ENCODE results near the gene SP3. TPM values are rescaled to one million over a fixed set of nuclear protein-coding genes. Genes with fewer than 3 reads are reported as not detected.
"Not testable (repeated sequence)": the region's sequence is repeated elsewhere in the genome, so short reads cannot be mapped to it uniquely, and the experiment has no call there.

Gene SP3
- total RNA-seq, 1 donor, result 129 TPM

- H3K4me3 ChIP-seq (ENCODE audit: low read depth, low read length), result no peak overlapping the region
- TF ChIP-seq CTCF (IDR thresholded peaks at IDR 0.05; ENCODE audit: insufficient read depth, low read depth, low read length), result no peak
- no peak for DNase-seq (ENCODE audit: low read depth)
These were observed 73.7 kb downstream of the SP3 start for GRCh38 chr2:173891315-173892037.

GRCh38 chr2:173889464-173889863, 75.7 kb downstream of the SP3 start:
- DNase-seq (ENCODE audit: low read depth); H3K4me3 ChIP-seq (ENCODE audit: low read depth, low read length): not testable (repeated sequence)

- no peak for DNase-seq (ENCODE audit: low read depth)
- no peak overlapping the region for H3K4me3 ChIP-seq (ENCODE audit: low read depth, low read length)
These were observed 78.6 kb downstream of the SP3 start for GRCh38 chr2:173886613-173887012.

GRCh38 chr2:173884025-173884802, 81.0 kb downstream of the SP3 start:
- no peak overlapping the region for H3K4me3 ChIP-seq (ENCODE audit: low read depth, low read length)
- TF ChIP-seq CTCF (IDR thresholded peaks at IDR 0.05; ENCODE audit: insufficient read depth, low read depth, low read length), result peak; percentile 71
- peak; percentile 59 for DNase-seq (ENCODE audit: low read depth)

More at GRCh38 chr2:173886613-173887012, 78.6 kb downstream of the SP3 start:
- no peak for TF ChIP-seq CTCF (IDR thresholded peaks at IDR 0.05; ENCODE audit: insufficient read depth, low read depth, low read length)

GRCh38 chr2:173881886-173882285, 83.3 kb downstream of the SP3 start:
- no peak for TF ChIP-seq CTCF (IDR thresholded peaks at IDR 0.05; ENCODE audit: insufficient read depth, low read depth, low read length)
- no peak overlapping the region for H3K4me3 ChIP-seq (ENCODE audit: low read depth, low read length)
- no peak for DNase-seq (ENCODE audit: low read depth)

- no peak for TF ChIP-seq CTCF (IDR thresholded peaks at IDR 0.05; ENCODE audit: insufficient read depth, low read depth, low read length)
- H3K4me3 ChIP-seq (ENCODE audit: low read depth, low read length), result no peak overlapping the region
- peak; percentile 48 for DNase-seq (ENCODE audit: low read depth)
These were observed 83.7 kb downstream of the SP3 start for GRCh38 chr2:173881461-173881860.

GRCh38 chr2:173880561-173880960, 84.6 kb downstream of the SP3 start:
- H3K4me3 ChIP-seq (ENCODE audit: low read depth, low read length), result no peak overlapping the region
- TF ChIP-seq CTCF (IDR thresholded peaks at IDR 0.05; ENCODE audit: insufficient read depth, low read depth, low read length), result no peak
- DNase-seq (ENCODE audit: low read depth), result no peak

Data from fibroblast of villous mesenchyme (primary cell).